ENCODE results near the gene DOK3.

DOK3 gene

DNA sequence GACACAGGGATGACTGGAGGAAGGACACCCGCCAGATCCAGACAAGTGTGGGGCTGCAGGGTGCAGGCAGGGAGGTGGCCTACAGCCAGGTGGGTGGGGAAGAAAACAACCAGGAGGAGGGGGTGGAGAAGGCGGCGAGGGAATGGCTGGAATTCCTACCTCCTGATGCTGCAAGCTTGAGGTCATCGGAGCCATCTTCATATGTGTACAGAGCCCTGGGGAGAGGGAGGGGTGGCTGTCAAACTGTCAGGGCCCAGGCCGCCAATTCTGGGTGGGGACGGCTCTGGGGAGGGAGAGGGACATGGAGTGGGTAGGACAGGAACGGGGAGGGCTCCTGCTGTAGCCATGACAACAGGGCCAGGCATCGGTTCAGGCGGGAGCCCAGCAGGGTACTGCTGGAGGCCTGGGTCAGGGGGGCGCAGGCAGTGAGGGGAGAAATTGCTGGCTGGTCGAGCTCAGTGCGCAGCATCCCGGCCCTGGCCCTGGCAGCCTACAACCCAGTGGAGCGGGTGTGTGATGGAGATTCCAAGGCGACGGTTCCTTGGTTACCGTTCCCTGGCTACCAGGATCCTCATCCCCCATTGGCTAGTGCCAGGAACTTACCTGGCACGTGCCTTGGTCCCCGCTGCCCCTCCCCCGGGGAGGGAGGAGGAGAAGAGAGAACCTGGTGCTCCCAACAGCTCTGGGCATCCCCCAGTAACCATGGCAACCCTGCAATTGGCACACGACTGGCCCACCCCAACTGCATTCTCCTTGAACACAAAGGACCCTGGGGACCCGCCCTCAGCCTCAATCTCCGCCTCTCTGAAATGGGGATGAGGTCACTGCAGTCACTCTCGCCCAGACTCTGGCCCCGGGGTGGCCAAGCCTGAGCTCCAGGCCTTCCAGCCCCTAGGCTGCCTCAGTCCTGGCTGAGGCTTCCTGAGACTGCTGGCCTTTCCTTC is 40.7 kb downstream of the DOK3 start:
- peak; percentile 3; the same call in 1 of the 3 replicates for ATAC-seq
- TF ChIP-seq ZC3H10 (CRISPR knock-in tag; IDR thresholded peaks at IDR 0.05) (no peak), CSDC2 (CRISPR knock-in tag; IDR thresholded peaks at IDR 0.05) (no peak), ISL1 (CRISPR knock-in tag; IDR thresholded peaks at IDR 0.05) (no peak), BACH2 (CRISPR knock-in tag; IDR thresholded peaks at IDR 0.05; ENCODE audit: borderline replicate concordance) (no peak), ZNF70 (CRISPR knock-in tag; IDR thresholded peaks at IDR 0.05) (no peak), ESRRG (CRISPR knock-in tag; IDR thresholded peaks at IDR 0.05) (no peak), ZFP30 (CRISPR knock-in tag; IDR thresholded peaks at IDR 0.05) (no peak), TOX (CRISPR knock-in tag; IDR thresholded peaks at IDR 0.05; ENCODE audit: borderline replicate concordance) (no peak), RARB (CRISPR knock-in tag; IDR thresholded peaks at IDR 0.05) (no peak), SNAI2 (CRISPR knock-in tag; IDR thresholded peaks at IDR 0.05) (no peak), ZNF565 (CRISPR knock-in tag; conservative IDR thresholded peaks at IDR 0.05; ENCODE audit: low read depth) (no peak), ZNF8 (CRISPR knock-in tag; IDR thresholded peaks at IDR 0.05) (no peak), ZFP3 (CRISPR knock-in tag; IDR thresholded peaks at IDR 0.05) (no peak)
- TF ChIP-seq, protein P1, sequence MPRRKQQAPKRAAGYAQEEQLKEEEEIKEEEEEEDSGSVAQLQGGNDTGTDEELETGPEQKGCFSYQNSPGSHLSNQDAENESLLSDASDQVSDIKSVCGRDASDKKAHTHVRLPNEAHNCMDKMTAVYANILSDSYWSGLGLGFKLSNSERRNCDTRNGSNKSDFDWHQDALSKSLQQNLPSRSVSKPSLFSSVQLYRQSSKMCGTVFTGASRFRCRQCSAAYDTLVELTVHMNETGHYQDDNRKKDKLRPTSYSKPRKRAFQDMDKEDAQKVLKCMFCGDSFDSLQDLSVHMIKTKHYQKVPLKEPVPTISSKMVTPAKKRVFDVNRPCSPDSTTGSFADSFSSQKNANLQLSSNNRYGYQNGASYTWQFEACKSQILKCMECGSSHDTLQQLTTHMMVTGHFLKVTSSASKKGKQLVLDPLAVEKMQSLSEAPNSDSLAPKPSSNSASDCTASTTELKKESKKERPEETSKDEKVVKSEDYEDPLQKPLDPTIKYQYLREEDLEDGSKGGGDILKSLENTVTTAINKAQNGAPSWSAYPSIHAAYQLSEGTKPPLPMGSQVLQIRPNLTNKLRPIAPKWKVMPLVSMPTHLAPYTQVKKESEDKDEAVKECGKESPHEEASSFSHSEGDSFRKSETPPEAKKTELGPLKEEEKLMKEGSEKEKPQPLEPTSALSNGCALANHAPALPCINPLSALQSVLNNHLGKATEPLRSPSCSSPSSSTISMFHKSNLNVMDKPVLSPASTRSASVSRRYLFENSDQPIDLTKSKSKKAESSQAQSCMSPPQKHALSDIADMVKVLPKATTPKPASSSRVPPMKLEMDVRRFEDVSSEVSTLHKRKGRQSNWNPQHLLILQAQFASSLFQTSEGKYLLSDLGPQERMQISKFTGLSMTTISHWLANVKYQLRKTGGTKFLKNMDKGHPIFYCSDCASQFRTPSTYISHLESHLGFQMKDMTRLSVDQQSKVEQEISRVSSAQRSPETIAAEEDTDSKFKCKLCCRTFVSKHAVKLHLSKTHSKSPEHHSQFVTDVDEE (CRISPR knock-in tag; IDR thresholded peaks at IDR 0.05), result no peak
- TF ChIP-seq, protein P2, sequence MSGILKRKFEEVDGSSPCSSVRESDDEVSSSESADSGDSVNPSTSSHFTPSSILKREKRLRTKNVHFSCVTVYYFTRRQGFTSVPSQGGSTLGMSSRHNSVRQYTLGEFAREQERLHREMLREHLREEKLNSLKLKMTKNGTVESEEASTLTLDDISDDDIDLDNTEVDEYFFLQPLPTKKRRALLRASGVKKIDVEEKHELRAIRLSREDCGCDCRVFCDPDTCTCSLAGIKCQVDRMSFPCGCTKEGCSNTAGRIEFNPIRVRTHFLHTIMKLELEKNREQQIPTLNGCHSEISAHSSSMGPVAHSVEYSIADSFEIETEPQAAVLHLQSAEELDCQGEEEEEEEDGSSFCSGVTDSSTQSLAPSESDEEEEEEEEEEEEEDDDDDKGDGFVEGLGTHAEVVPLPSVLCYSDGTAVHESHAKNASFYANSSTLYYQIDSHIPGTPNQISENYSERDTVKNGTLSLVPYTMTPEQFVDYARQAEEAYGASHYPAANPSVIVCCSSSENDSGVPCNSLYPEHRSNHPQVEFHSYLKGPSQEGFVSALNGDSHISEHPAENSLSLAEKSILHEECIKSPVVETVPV (CRISPR knock-in tag; IDR thresholded peaks at IDR 0.05), result no peak
- TF ChIP-seq, protein P3, sequence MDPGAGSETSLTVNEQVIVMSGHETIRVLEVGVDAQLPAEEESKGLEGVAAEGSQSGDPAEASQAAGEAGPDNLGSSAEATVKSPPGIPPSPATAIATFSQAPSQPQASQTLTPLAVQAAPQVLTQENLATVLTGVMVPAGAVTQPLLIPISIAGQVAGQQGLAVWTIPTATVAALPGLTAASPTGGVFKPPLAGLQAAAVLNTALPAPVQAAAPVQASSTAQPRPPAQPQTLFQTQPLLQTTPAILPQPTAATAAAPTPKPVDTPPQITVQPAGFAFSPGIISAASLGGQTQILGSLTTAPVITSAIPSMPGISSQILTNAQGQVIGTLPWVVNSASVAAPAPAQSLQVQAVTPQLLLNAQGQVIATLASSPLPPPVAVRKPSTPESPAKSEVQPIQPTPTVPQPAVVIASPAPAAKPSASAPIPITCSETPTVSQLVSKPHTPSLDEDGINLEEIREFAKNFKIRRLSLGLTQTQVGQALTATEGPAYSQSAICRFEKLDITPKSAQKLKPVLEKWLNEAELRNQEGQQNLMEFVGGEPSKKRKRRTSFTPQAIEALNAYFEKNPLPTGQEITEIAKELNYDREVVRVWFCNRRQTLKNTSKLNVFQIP (CRISPR knock-in tag; IDR thresholded peaks at IDR 0.05; ENCODE audit: borderline replicate concordance, low read depth), result no peak
- TF ChIP-seq, protein P4, sequence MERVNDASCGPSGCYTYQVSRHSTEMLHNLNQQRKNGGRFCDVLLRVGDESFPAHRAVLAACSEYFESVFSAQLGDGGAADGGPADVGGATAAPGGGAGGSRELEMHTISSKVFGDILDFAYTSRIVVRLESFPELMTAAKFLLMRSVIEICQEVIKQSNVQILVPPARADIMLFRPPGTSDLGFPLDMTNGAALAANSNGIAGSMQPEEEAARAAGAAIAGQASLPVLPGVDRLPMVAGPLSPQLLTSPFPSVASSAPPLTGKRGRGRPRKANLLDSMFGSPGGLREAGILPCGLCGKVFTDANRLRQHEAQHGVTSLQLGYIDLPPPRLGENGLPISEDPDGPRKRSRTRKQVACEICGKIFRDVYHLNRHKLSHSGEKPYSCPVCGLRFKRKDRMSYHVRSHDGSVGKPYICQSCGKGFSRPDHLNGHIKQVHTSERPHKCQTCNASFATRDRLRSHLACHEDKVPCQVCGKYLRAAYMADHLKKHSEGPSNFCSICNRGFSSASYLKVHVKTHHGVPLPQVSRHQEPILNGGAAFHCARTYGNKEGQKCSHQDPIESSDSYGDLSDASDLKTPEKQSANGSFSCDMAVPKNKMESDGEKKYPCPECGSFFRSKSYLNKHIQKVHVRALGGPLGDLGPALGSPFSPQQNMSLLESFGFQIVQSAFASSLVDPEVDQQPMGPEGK (CRISPR knock-in tag; IDR thresholded peaks at IDR 0.05; ENCODE audit: borderline replicate concordance), result no peak
- TF ChIP-seq, protein P5, sequence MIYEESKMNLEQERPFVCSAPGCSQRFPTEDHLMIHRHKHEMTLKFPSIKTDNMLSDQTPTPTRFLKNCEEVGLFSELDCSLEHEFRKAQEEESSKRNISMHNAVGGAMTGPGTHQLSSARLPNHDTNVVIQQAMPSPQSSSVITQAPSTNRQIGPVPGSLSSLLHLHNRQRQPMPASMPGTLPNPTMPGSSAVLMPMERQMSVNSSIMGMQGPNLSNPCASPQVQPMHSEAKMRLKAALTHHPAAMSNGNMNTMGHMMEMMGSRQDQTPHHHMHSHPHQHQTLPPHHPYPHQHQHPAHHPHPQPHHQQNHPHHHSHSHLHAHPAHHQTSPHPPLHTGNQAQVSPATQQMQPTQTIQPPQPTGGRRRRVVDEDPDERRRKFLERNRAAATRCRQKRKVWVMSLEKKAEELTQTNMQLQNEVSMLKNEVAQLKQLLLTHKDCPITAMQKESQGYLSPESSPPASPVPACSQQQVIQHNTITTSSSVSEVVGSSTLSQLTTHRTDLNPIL (CRISPR knock-in tag; IDR thresholded peaks at IDR 0.05; ENCODE audit: low read depth), result no peak

DNA sequence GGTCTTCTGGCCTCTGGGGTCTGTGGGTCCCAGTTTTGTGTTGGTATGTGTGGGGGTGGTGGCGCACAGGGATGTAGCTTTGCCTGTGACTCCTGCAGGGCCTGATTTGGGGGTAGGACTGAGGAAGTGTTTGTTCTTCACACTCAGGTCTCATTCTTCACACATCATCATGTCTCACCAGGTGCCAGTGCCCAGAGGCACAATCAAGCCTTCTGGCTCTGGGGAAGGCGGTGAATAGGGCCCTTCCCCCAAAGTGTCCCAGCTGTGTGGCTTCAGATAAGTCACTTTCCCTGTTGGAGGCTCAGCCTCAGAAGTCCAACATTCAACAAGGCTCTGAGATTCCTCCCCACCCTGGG is 41.3 kb downstream of the DOK3 start:
- no peak for ATAC-seq

More for the DNA sequence above, 41.3 kb downstream of the DOK3 start:
- TF ChIP-seq, protein P3 (CRISPR knock-in tag; IDR thresholded peaks at IDR 0.05; ENCODE audit: borderline replicate concordance, low read depth), result no peak
- no peak for TF ChIP-seq CSDC2 (CRISPR knock-in tag; IDR thresholded peaks at IDR 0.05)
- TF ChIP-seq ZFP3 (CRISPR knock-in tag; IDR thresholded peaks at IDR 0.05), result no peak
- TF ChIP-seq BACH2 (CRISPR knock-in tag; IDR thresholded peaks at IDR 0.05; ENCODE audit: borderline replicate concordance), result no peak
- no peak for TF ChIP-seq ZFP30 (CRISPR knock-in tag; IDR thresholded peaks at IDR 0.05)
- no peak for TF ChIP-seq PPARA (CRISPR knock-in tag; IDR thresholded peaks at IDR 0.05; ENCODE audit: borderline replicate concordance)
- no peak for TF ChIP-seq ZNF8 (CRISPR knock-in tag; IDR thresholded peaks at IDR 0.05)
- no peak for TF ChIP-seq TOX (CRISPR knock-in tag; IDR thresholded peaks at IDR 0.05; ENCODE audit: borderline replicate concordance)
- no peak for TF ChIP-seq ISL1 (CRISPR knock-in tag; IDR thresholded peaks at IDR 0.05)
- TF ChIP-seq SNAI2 (CRISPR knock-in tag; IDR thresholded peaks at IDR 0.05), result no peak
- TF ChIP-seq ESRRG (CRISPR knock-in tag; IDR thresholded peaks at IDR 0.05), result no peak
- TF ChIP-seq ZNF70 (CRISPR knock-in tag; IDR thresholded peaks at IDR 0.05), result no peak
- no peak for TF ChIP-seq ARNTL (CRISPR knock-in tag; IDR thresholded peaks at IDR 0.05; ENCODE audit: borderline replicate concordance, low read depth)
- no peak for TF ChIP-seq ZNF565 (CRISPR knock-in tag; conservative IDR thresholded peaks at IDR 0.05; ENCODE audit: low read depth)

All from SK-N-SH treated with all-trans-retinoic acid at 6 μM for 48 hours (cell line).